OCI-LY3 (cell line): ENCODE measurements around the gene ATP6V0A4.

Experiments
- CTCF ChIP-seq: fragments of 200-600, 300-600 bp; sonication (generic); IDR thresholded peaks from 2 replicates; pipeline ENCODE4 v1.5.1; 2014; ENCODE audit warnings: antibody characterized with exemption, low read length, low read depth
- EZH2phosphoT487 ChIP-seq: fragments of 200-600 bp; shearing (Covaris generic); IDR thresholded peaks from 2 replicates; pipeline ENCODE4 v1.6.1; 2018; ENCODE audit warnings: antibody characterized with exemption, mixed run types, low read depth

- TF ChIP-seq CTCF, result no peak
- no peak for TF ChIP-seq EZH2phosphoT487
Measured at GRCh38 chr7:138756591-138757242, 41.3 kb downstream of the ATP6V0A4 start.
